SK-N-SH treated with all-trans-retinoic acid at 6 μM for 48 hours (cell line): ENCODE data around the gene TMEM163.

Experiments
- ATAC-seq: fragments of 200-7000 bp; cut with Tn5 transposase; 3 replicates; pipeline ENCODE4 v1.9.1; 2020; ENCODE audit warnings: mild to moderate bottlenecking, moderate library complexity
- ARNTL ChIP-seq: fragments of 450-650 bp; formaldehyde crosslinking; IDR thresholded peaks from 2 replicates; pipeline ENCODE4 v1.5.0; 2020; ENCODE audit warnings: low read depth, mild to moderate bottlenecking, moderate library complexity, borderline replicate concordance
- CREB5 ChIP-seq: fragments of 250-450 bp; sonication (Bioruptor Pico); IDR thresholded peaks from 2 replicates; pipeline ENCODE4 v1.5.1; 2020; ENCODE audit warnings: low read depth, mild to moderate bottlenecking, moderate library complexity
- CSDC2 ChIP-seq: fragments of 250-450 bp; sonication (Bioruptor Pico); IDR thresholded peaks from 2 replicates; pipeline ENCODE4 v1.5.0; 2020; ENCODE audit warnings: mild to moderate bottlenecking, moderate library complexity
- ESRRG ChIP-seq: fragments of 250-450 bp; sonication (Bioruptor Pico); IDR thresholded peaks from 2 replicates; pipeline ENCODE4 v1.6.1; 2021; ENCODE audit warnings: mild to moderate bottlenecking
- GLIS3 ChIP-seq: fragments of 250-450 bp; sonication (Bioruptor Pico); IDR thresholded peaks from 2 replicates; pipeline ENCODE4 v1.5.0; 2020; ENCODE audit warnings: mild to moderate bottlenecking, moderate library complexity
- ISL1 ChIP-seq: fragments of 250-450 bp; sonication (Bioruptor Pico); IDR thresholded peaks from 2 replicates; pipeline ENCODE4 v2.1.2; 2022; ENCODE audit warnings: mild to moderate bottlenecking, moderate library complexity
- PPARA ChIP-seq: fragments of 250-450 bp; sonication (Bioruptor Pico); IDR thresholded peaks from 2 replicates; pipeline ENCODE4 v1.5.0; 2020; ENCODE audit warnings: mild to moderate bottlenecking, borderline replicate concordance
- SNAI2 ChIP-seq: fragments of 250-450 bp; sonication (Bioruptor Pico); IDR thresholded peaks from 2 replicates; pipeline ENCODE4 v1.5.0; 2020; ENCODE audit warnings: mild to moderate bottlenecking, moderate library complexity
- TCF4 ChIP-seq: fragments of 250-450 bp; sonication (Bioruptor Pico); IDR thresholded peaks from 2 replicates; pipeline ENCODE4 v1.8.0; 2021; ENCODE audit warnings: mild to moderate bottlenecking, moderate library complexity, borderline replicate concordance
- TOX ChIP-seq: fragments of 250-450 bp; sonication (Bioruptor Pico); IDR thresholded peaks from 2 replicates; pipeline ENCODE4 v1.8.0; 2021; ENCODE audit warnings: mild to moderate bottlenecking, moderate library complexity, borderline replicate concordance
- TSHZ2 ChIP-seq: fragments of 250-450 bp; sonication (Bioruptor Pico); IDR thresholded peaks from 2 replicates; pipeline ENCODE4 v1.5.0; 2020; ENCODE audit warnings: mild to moderate bottlenecking, moderate library complexity
- ZC3H10 ChIP-seq: fragments of 250-450 bp; sonication (Bioruptor Pico); IDR thresholded peaks from 2 replicates; pipeline ENCODE4 v1.5.1; 2021; ENCODE audit warnings: mild to moderate bottlenecking, moderate library complexity
- ZFP3 ChIP-seq: fragments of 250-450 bp; sonication (Bioruptor Pico); IDR thresholded peaks from 2 replicates; pipeline ENCODE4 v1.5.0; 2020; ENCODE audit warnings: mild to moderate bottlenecking, moderate library complexity
- ZNF70 ChIP-seq: fragments of 450-650 bp; formaldehyde crosslinking; IDR thresholded peaks from 2 replicates; pipeline ENCODE4 v1.5.0; 2020; ENCODE audit warnings: mild to moderate bottlenecking, moderate library complexity
- ZNF8 ChIP-seq: fragments of 450-650 bp; formaldehyde crosslinking; IDR thresholded peaks from 2 replicates; pipeline ENCODE4 v1.5.0; 2020; ENCODE audit warnings: mild to moderate bottlenecking, moderate library complexity
- TF ChIP-seq, protein P1 (sequence below): fragments of 250-450 bp; sonication (Bioruptor Pico); IDR thresholded peaks from 2 replicates; pipeline ENCODE4 v1.8.0; 2021; ENCODE audit warnings: low read depth, mild to moderate bottlenecking, moderate library complexity, borderline replicate concordance
- TF ChIP-seq, protein P2 (sequence below): fragments of 250-450 bp; sonication (Bioruptor Pico); IDR thresholded peaks from 2 replicates; pipeline ENCODE4 v1.5.1; 2021; ENCODE audit warnings: mild to moderate bottlenecking, moderate library complexity

TMEM163 gene

GRCh38 chr2:134745546-134745945, 26.7 kb upstream of the TMEM163 start:
- ATAC-seq: no peak
- TF ChIP-seq CSDC2 (CRISPR knock-in tag): no peak
- TF ChIP-seq SNAI2 (CRISPR knock-in tag): no peak
- TF ChIP-seq ESRRG (CRISPR knock-in tag): no peak
- no peak for TF ChIP-seq PPARA (CRISPR knock-in tag)
- TF ChIP-seq ZC3H10 (CRISPR knock-in tag): no peak
- no peak for TF ChIP-seq CREB5
- TF ChIP-seq ZFP3 (CRISPR knock-in tag): no peak
- TF ChIP-seq ARNTL: no peak
- TF ChIP-seq, protein P1, sequence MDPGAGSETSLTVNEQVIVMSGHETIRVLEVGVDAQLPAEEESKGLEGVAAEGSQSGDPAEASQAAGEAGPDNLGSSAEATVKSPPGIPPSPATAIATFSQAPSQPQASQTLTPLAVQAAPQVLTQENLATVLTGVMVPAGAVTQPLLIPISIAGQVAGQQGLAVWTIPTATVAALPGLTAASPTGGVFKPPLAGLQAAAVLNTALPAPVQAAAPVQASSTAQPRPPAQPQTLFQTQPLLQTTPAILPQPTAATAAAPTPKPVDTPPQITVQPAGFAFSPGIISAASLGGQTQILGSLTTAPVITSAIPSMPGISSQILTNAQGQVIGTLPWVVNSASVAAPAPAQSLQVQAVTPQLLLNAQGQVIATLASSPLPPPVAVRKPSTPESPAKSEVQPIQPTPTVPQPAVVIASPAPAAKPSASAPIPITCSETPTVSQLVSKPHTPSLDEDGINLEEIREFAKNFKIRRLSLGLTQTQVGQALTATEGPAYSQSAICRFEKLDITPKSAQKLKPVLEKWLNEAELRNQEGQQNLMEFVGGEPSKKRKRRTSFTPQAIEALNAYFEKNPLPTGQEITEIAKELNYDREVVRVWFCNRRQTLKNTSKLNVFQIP (CRISPR knock-in tag): no peak
- no peak for TF ChIP-seq TCF4 (CRISPR knock-in tag)
- TF ChIP-seq TOX (CRISPR knock-in tag): no peak

DNA sequence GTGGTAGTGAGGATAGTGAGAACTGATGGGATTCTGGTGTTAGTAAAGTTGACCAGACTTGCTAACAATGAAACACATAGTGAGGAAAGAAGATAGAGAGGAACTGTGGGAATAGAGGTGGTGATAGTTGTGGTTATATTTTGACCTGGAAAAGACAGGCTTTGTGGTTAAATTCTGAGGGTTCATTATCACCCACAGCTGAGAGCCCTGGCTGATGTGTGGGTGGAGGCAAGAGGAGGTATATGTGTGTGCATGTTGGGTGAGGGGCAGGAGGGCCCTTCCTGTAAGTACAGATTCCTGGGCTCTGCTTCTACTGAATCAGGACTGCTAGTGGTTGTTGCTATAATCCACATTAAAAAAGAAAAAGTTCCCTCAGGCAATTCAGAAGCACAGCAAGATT, 26.2 kb upstream of the TMEM163 start:
- TF ChIP-seq, protein P1 (CRISPR knock-in tag): no peak
- TF ChIP-seq TSHZ2 (CRISPR knock-in tag): no peak
- TF ChIP-seq GLIS3 (CRISPR knock-in tag): no peak
- TF ChIP-seq TOX (CRISPR knock-in tag): no peak
- TF ChIP-seq ZNF8: no peak
- TF ChIP-seq, protein P2, sequence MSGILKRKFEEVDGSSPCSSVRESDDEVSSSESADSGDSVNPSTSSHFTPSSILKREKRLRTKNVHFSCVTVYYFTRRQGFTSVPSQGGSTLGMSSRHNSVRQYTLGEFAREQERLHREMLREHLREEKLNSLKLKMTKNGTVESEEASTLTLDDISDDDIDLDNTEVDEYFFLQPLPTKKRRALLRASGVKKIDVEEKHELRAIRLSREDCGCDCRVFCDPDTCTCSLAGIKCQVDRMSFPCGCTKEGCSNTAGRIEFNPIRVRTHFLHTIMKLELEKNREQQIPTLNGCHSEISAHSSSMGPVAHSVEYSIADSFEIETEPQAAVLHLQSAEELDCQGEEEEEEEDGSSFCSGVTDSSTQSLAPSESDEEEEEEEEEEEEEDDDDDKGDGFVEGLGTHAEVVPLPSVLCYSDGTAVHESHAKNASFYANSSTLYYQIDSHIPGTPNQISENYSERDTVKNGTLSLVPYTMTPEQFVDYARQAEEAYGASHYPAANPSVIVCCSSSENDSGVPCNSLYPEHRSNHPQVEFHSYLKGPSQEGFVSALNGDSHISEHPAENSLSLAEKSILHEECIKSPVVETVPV (CRISPR knock-in tag): no peak
- TF ChIP-seq ZFP3 (CRISPR knock-in tag): no peak
- no peak for ATAC-seq

DNA sequence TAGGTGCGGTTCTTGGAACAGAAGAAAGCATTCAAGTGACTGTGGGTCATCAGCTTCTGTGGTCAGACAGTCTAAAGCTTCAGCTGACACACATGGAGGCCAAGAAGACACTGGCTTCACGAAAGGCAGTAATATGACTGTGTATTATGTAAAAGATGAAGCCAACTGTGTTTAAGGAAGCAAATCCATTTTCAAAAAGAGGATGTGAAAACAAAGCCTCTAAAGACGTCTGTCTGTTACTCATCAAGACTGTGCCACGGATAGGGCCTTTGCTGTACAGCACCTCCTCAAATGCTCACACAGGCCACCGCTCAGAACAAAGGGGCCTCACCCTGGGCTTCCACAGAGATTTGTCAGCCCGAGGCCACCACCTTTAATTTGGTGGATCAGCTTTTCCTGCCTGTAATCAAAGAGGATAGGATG, 21.1 kb upstream of the TMEM163 start:
- TF ChIP-seq ZNF70 (CRISPR knock-in tag): no peak
- no peak for ATAC-seq

GRCh38 chr2:134739236-134739878, 20.6 kb upstream of the TMEM163 start:
- no peak for ATAC-seq
- TF ChIP-seq ISL1 (CRISPR knock-in tag) (no peak), TSHZ2 (CRISPR knock-in tag) (no peak)
